ENCODE data around the gene MGLL.
"Not testable (repeated sequence)": the region's sequence is repeated elsewhere in the genome, so short reads cannot be mapped to it uniquely, and the experiment has no call there.

MGLL gene

GRCh38 chr3:127655641-127656040, 166.7 kb downstream of the MGLL start:
- Histone ChIP-seq H3K4me1 (ENCODE audit: low read depth, poor library complexity, severe bottlenecking) (no peaks in the 10 kb centered on the region), H3K27me3 (ENCODE audit: insufficient read depth, low read depth) (no peaks in the 10 kb centered on the region), H3K36me3 (ENCODE audit: insufficient read depth) (no peaks in the 10 kb centered on the region), H3K27ac (no peak overlapping the region), H3K4me3 (IDR thresholded peaks at IDR 0.05; ENCODE audit: insufficient read depth, low read depth, low read length) (no peak overlapping the region), H4K20me1 (ENCODE audit: insufficient read depth) (no peaks in the 10 kb centered on the region), H3K9ac (no peak overlapping the region), H3K79me2 (ENCODE audit: insufficient read depth, low read depth) (no peaks in the 10 kb centered on the region), H3K4me2 (no peak overlapping the region), H2AFZ (ENCODE audit: low read depth) (no peak overlapping the region)
- TF ChIP-seq CTCF (conservative IDR thresholded peaks at IDR 0.05; ENCODE audit: low read depth, low read length) = no peak

- not testable (repeated sequence) for H3K4me3 ChIP-seq (IDR thresholded peaks at IDR 0.05; ENCODE audit: insufficient read depth, low read depth, low read length); H3K4me1 ChIP-seq (ENCODE audit: low read depth, poor library complexity, severe bottlenecking); H3K36me3 ChIP-seq (ENCODE audit: insufficient read depth); H3K79me2 ChIP-seq (ENCODE audit: insufficient read depth, low read depth); H3K9ac ChIP-seq; H2AFZ ChIP-seq (ENCODE audit: low read depth); H4K20me1 ChIP-seq (ENCODE audit: insufficient read depth); H3K4me2 ChIP-seq; H3K27me3 ChIP-seq (ENCODE audit: insufficient read depth, low read depth); H3K27ac ChIP-seq
These were observed 167.3 kb downstream of the MGLL start for GRCh38 chr3:127654993-127655392.

GRCh38 chr3:127654374-127654773, 167.9 kb downstream of the MGLL start:
- no peaks in the 10 kb centered on the region for H3K4me1 ChIP-seq (ENCODE audit: low read depth, poor library complexity, severe bottlenecking)
- no peaks in the 10 kb centered on the region for H3K36me3 ChIP-seq (ENCODE audit: insufficient read depth)
- no peak overlapping the region for H3K4me3 ChIP-seq (IDR thresholded peaks at IDR 0.05; ENCODE audit: insufficient read depth, low read depth, low read length)
- H3K4me2 ChIP-seq = no peak overlapping the region
- H2AFZ ChIP-seq (ENCODE audit: low read depth) = no peak overlapping the region
- H3K79me2 ChIP-seq (ENCODE audit: insufficient read depth, low read depth) = no peaks in the 10 kb centered on the region
- no peak overlapping the region for H3K9ac ChIP-seq
- no peak for TF ChIP-seq CTCF (conservative IDR thresholded peaks at IDR 0.05; ENCODE audit: low read depth, low read length)
- H4K20me1 ChIP-seq (ENCODE audit: insufficient read depth) = no peaks in the 10 kb centered on the region
- H3K27me3 ChIP-seq (ENCODE audit: insufficient read depth, low read depth) = no peaks in the 10 kb centered on the region
- no peak overlapping the region for H3K27ac ChIP-seq

- peak; percentile 97 for TF ChIP-seq CTCF (conservative IDR thresholded peaks at IDR 0.05; ENCODE audit: low read depth, low read length)
- no peaks in the 10 kb centered on the region for H3K36me3 ChIP-seq (ENCODE audit: insufficient read depth)
- H3K27ac ChIP-seq = no peak overlapping the region
- no peaks in the 10 kb centered on the region for H4K20me1 ChIP-seq (ENCODE audit: insufficient read depth)
- no peak overlapping the region for H3K4me2 ChIP-seq
- H3K9ac ChIP-seq = no peak overlapping the region
- H3K4me1 ChIP-seq (ENCODE audit: low read depth, poor library complexity, severe bottlenecking) = no peaks in the 10 kb centered on the region
- no peaks in the 10 kb centered on the region for H3K27me3 ChIP-seq (ENCODE audit: insufficient read depth, low read depth)
- no peak overlapping the region for H3K4me3 ChIP-seq (IDR thresholded peaks at IDR 0.05; ENCODE audit: insufficient read depth, low read depth, low read length)
- H2AFZ ChIP-seq (ENCODE audit: low read depth) = no peak overlapping the region
- no peaks in the 10 kb centered on the region for H3K79me2 ChIP-seq (ENCODE audit: insufficient read depth, low read depth)
These were observed 169.9 kb downstream of the MGLL start for GRCh38 chr3:127652246-127652995.

GRCh38 chr3:127651516-127652172, 170.7 kb downstream of the MGLL start:
- no peak overlapping the region for H3K27ac ChIP-seq
- no peaks in the 10 kb centered on the region for H3K36me3 ChIP-seq (ENCODE audit: insufficient read depth)
- no peaks in the 10 kb centered on the region for H3K79me2 ChIP-seq (ENCODE audit: insufficient read depth, low read depth)
- H3K4me2 ChIP-seq = no peak overlapping the region
- no peak overlapping the region for H3K9ac ChIP-seq
- no peaks in the 10 kb centered on the region for H3K27me3 ChIP-seq (ENCODE audit: insufficient read depth, low read depth)
- no peak for TF ChIP-seq CTCF (conservative IDR thresholded peaks at IDR 0.05; ENCODE audit: low read depth, low read length)
- H3K4me1 ChIP-seq (ENCODE audit: low read depth, poor library complexity, severe bottlenecking) = no peaks in the 10 kb centered on the region
- H2AFZ ChIP-seq (ENCODE audit: low read depth) = no peak overlapping the region
- no peaks in the 10 kb centered on the region for H4K20me1 ChIP-seq (ENCODE audit: insufficient read depth)
- no peak overlapping the region for H3K4me3 ChIP-seq (IDR thresholded peaks at IDR 0.05; ENCODE audit: insufficient read depth, low read depth, low read length)

All from KMS-11 (cell line).